Kidney (tissue), 14 donors: ENCODE results near the gene RPS24. TPM values are rescaled to one million over a fixed set of nuclear protein-coding genes. Genes with fewer than 3 reads are reported as not detected.

Experiments
- DNase-seq, 5 donors: peaks; one replicate each; pipeline ENCODE4 v3.0.0-alpha.2; 2013 to 2020
- FAIRE-seq: peaks from 2 replicates; lab custom pipeline; 2012; peaks lifted over from hg19 to GRCh38; lab: Jason Lieb, UNC
- H3K27ac ChIP-seq, 2 donors: one replicate each; pipeline ENCODE4 v1.7.0; 2013; ENCODE audit warnings: low read depth in 2 of 2, low read length in 2 of 2, inconsistent platforms in 1 of 2
- H3K27me3 ChIP-seq: one replicate; pipeline ENCODE4 v1.7.1; 2013; ENCODE audit warnings: low read length, inconsistent platforms; ENCODE audit not compliant: control insufficient read depth, insufficient read depth
- H3K36me3 ChIP-seq, 3 donors: one replicate each; pipeline versions ENCODE4 v1.7.0 to v1.7.1; 2013; ENCODE audit warnings: low read length in 3 of 3, control low read depth in 1 of 3, inconsistent platforms in 1 of 3; ENCODE audit not compliant: insufficient read depth in 3 of 3, control insufficient read depth in 2 of 3
- H3K4me1 ChIP-seq, 3 donors: one replicate each; pipeline versions ENCODE4 v1.7.0 to v1.7.1; 2013; ENCODE audit warnings: low read length in 3 of 3, inconsistent platforms in 1 of 3, low read depth in 1 of 3; ENCODE audit not compliant: control insufficient read depth in 2 of 3, insufficient read depth in 2 of 3
- H3K4me3 ChIP-seq, 3 donors: one replicate each; pipeline versions ENCODE4 v1.7.0 to v1.8.1; 2013; ENCODE audit warnings: low read length in 3 of 3, control low read depth in 1 of 3, inconsistent platforms in 1 of 3
- H3K9ac ChIP-seq, 3 donors: one replicate each; pipeline versions ENCODE4 v1.7.0 to v1.7.1; 2013; ENCODE audit warnings: low read length in 3 of 3, control low read depth in 1 of 3, inconsistent platforms in 1 of 3
- H3K9me3 ChIP-seq, 3 donors: one replicate each; pipeline versions ENCODE4 v1.7.0 to v1.7.1; 2013; ENCODE audit warnings: low read length in 3 of 3, control low read depth in 1 of 3, inconsistent platforms in 1 of 3; ENCODE audit not compliant: control insufficient read depth in 2 of 3, insufficient read depth in 1 of 3
- intact Hi-C: fragments of 100-400 bp; cut with DNase I; formaldehyde crosslinking; loops from one replicate; pipeline ENCODE4 v1.11.1; 2022
- polyA plus RNA-seq: library from polyadenylated mRNA; stranded (reverse); fragments of 350-450 nt; fragmentation: Illumina TruSeq; extraction: RNeasy Lipid Tissue Mini Kit (QIAGEN cat#74804); gene quantifications from one replicate; pipeline ENCODE4 v1.2.3, GENCODE V29; 2014; ENCODE audit warnings: low read depth, low replicate concordance; ENCODE audit not compliant: insufficient read depth
- total RNA-seq: library from RNA; stranded (reverse); fragmentation: NEBNext Ultra II Directional; extraction: Animal tissue kit (Norgen Biotek cat#: 25700); gene quantifications from one replicate; pipeline ENCODE4 v1.2.1, GENCODE V29; 2021
- TF ChIP-seq, protein P1 (sequence below): IDR thresholded peaks from 3 replicates; pipeline ENCODE4 v1.5.1; 2012; ENCODE audit warnings: mild to moderate bottlenecking, moderate library complexity, borderline replicate concordance; ENCODE audit not compliant: insufficient read depth; ENCODE audit errors: extremely low read depth
- donor health status: control.
- donor health status: control.
- donor health status: control.
- donor health status: control.
- donor health status: control.
- donor health status: DM: yes; HTN: yes; CAD: no.
- donor health status: Normal renal cell carcinoma (clear cell type).

The RPS24 gene
- total and polyA plus RNA-seq, 2 donors from 2014 or later = 1,088 to 3,199 TPM

DNA sequence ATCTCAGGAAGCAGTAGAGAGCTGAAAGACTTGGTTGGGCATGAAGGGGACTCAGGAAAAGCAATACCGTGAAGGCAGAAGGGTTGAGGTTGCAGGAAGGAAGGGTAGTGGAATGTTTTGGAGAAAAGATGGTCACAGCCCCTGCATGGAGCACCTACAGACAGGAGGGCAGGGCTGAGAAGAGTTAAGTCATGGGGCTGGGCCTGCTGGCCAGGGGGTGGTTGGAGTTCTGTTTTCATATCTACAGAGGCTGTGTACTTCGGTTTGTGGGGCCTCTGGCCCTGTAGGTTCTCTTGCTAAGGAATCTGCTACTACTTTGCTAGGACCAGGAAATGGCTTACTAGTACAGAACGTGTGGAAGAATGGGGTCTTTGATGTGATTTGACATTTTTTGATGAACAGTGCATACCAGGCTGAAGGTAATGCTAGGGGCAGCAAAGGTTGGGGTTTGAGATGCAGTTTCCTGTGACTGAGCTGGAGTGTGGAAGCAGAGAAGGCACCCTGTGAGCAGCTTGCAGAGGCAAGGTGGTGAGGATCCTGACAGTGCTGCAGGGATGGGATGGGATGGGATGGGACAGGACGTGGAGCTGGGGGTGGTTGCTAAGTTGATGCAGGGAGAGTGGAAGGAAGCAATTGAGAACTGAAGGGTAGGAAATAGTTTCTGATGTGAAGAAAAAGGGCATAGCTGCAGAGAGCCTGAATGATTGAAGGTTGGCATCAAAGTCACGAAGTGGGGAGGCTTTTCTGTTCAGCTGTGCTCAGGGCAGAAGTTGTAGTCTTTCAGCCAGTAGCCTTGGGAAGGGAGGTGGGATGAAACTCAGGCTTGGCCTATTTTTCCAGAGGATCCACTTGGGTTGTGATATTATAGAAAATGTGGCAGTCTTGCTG, 7.8 kb downstream of the RPS24 start:
- FAIRE-seq = no peak
- intact Hi-C loops = loop anchor here (10.0 kb wide), 1 partner anchor 1153 kb away; no protein-coding TSS in a partner anchor

DNA sequence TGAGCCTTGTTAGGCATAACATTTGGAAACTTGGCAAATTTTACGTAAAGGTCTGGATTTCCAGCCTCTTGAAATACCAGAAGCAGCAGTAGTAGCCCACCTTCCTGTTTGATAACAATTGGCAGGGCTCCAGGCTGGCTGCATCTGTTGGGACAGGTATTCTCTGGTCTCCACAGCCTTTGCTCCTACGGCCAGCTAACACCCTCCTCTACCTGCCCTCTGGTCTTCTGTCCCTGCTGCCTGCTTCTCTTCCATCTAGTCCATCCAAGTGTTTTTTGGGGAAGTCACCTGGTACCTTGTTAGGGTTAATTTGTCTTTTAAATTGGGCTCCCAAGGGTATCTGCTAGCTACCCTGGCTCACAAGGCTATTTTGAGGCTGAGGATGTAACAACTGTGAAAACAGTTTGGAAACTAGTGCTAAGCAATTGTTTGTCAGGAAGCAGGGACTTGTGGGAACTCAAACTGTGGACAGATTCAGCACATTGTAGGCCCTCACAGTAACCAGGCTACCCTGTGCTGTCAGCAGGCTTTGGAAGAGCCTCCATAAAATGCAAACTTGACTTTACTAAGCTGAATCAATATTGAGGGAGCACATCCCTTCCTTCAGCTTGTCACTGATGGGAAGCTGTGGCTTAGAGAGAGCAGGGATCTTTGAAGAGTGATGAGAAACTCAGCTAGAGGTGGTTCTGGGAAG, 8.5 kb downstream of the RPS24 start:
- DNase-seq = no peak
- Histone ChIP-seq H3K4me3 (no peak overlapping the region), H3K9me3 (no peaks in the 10 kb centered on the region), H3K27ac (no peak overlapping the region), H3K4me1 (peaks cover 0 to 4% (median 4%) of the 10 kb centered on the region in 3 donors), H3K36me3 (peaks cover 20 to 42% (median 25%) of the 10 kb centered on the region in 3 donors), H3K9ac (no peak overlapping the region), H3K27me3 (no peaks in the 10 kb centered on the region)
- TF ChIP-seq, protein P1, sequence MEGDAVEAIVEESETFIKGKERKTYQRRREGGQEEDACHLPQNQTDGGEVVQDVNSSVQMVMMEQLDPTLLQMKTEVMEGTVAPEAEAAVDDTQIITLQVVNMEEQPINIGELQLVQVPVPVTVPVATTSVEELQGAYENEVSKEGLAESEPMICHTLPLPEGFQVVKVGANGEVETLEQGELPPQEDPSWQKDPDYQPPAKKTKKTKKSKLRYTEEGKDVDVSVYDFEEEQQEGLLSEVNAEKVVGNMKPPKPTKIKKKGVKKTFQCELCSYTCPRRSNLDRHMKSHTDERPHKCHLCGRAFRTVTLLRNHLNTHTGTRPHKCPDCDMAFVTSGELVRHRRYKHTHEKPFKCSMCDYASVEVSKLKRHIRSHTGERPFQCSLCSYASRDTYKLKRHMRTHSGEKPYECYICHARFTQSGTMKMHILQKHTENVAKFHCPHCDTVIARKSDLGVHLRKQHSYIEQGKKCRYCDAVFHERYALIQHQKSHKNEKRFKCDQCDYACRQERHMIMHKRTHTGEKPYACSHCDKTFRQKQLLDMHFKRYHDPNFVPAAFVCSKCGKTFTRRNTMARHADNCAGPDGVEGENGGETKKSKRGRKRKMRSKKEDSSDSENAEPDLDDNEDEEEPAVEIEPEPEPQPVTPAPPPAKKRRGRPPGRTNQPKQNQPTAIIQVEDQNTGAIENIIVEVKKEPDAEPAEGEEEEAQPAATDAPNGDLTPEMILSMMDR = no peak
- intact Hi-C loops = loop anchor here (10.0 kb wide), 1 partner anchor 1153 kb away; no protein-coding TSS in a partner anchor
- no peak for FAIRE-seq

More for the DNA sequence above, 7.8 kb downstream of the RPS24 start:
- TF ChIP-seq, protein P1 = no peak
- H3K4me3 ChIP-seq = no peak overlapping the region
- no peaks in the 10 kb centered on the region for H3K27me3 ChIP-seq
- peaks cover 24 to 48% (median 31%) of the 10 kb centered on the region in 3 donors for H3K36me3 ChIP-seq
- no peak overlapping the region for H3K9ac ChIP-seq
- H3K4me1 ChIP-seq = peaks cover 0 to 4% (median 4%) of the 10 kb centered on the region in 3 donors
- no peak for DNase-seq
- H3K27ac ChIP-seq = no peak overlapping the region
- no peaks in the 10 kb centered on the region for H3K9me3 ChIP-seq

- Histone ChIP-seq H3K36me3 (peaks cover 17 to 37% (median 21%) of the 10 kb centered on the region in 3 donors), H3K4me1 (peaks cover 2 to 6% (median 4%) of the 10 kb centered on the region in 3 donors), H3K4me3 (no peak overlapping the region), H3K9ac (no peak overlapping the region), H3K9me3 (no peaks in the 10 kb centered on the region), H3K27me3 (no peaks in the 10 kb centered on the region), H3K27ac (no peak overlapping the region)
- DNase-seq (no peak), FAIRE-seq (no peak)
- TF ChIP-seq, protein P1 = no peak
- intact Hi-C loops = loop anchor here (10.0 kb wide), 1 partner anchor 1152 kb away; no protein-coding TSS in a partner anchor
These were observed 9.1 kb downstream of the RPS24 start for GRCh38 chr10:78042752-78043104.
